Measurements from ENCODE around the gene TMEM63C.
"Not testable (repeated sequence)": the region's sequence is repeated elsewhere in the genome, so short reads cannot be mapped to it uniquely, and the experiment has no call there.

Gene TMEM63C

DNA sequence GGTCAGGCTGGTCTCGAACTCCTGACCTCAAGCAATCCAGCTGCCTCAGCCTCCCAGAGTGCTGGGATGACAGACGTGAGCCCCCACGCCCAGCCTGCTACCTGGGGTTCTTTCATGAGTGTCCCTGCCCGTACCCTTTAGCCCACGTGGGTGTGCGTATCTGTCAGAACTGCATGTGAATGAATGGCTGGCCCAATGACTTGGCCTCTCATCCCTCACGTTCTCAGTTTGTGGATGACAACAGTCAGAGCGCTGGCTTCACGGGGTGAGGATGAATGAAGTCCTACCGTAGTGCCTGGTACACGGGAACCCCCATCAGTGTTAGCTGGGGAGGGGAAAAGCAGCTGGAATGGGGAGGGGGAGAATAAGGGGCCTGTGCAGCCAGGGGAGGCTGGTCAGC is 23.9 kb upstream of the TMEM63C start:
- no peak for DNase-seq (ENCODE audit: low spot score)

DNA sequence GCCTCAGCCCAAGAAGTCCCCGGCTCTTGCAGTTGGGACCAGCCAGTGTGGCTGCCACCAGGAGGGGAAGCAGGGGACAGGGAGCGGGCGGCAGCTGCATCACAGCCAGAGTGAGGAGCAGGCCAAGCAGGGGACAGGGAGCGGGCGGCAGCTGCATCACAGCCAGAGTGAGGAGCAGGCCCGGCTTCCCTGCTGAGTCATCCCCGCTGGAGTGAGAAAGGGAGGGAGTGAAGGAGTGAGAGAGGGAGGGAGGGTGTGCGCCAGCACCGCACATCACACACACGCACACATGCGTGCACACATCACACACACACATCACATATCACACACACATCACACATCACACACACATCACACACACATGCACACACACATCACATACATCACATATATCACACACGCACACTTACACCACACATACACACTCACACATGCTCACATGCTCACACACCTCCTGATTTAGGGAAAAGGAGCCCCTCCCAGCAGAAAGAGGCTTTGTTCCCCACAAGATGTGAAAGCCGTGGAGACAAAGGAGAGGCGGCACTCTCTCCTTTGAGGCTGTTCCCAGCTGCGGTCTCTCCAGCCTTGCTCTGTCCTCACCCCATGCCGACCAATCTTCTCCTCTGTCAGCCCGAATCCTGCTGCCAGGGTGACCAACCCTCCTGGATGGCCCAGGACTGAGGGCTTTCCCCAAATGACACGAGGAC is 23.3 kb upstream of the TMEM63C start:
- DNase-seq (ENCODE audit: low spot score) = no peak

DNA sequence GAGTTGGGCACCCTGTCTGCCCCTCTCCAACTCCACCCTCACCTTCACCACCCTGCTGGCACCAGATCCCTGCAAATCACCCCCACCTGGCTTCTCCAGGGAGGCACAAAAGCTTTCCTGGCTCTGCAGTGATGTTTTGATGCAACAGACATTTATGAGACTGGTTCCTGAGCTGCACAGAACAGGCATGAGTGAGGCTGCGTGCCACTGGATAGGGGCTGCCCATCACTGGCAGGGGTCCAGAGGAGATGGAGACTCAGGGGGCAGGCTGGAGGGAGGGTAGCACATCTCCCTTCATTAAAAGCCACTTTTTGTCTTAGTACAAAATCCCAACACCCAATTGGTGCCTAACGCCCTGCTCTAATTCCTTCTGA is 22.7 kb upstream of the TMEM63C start:
- DNase-seq (ENCODE audit: low spot score) = no peak

DNA sequence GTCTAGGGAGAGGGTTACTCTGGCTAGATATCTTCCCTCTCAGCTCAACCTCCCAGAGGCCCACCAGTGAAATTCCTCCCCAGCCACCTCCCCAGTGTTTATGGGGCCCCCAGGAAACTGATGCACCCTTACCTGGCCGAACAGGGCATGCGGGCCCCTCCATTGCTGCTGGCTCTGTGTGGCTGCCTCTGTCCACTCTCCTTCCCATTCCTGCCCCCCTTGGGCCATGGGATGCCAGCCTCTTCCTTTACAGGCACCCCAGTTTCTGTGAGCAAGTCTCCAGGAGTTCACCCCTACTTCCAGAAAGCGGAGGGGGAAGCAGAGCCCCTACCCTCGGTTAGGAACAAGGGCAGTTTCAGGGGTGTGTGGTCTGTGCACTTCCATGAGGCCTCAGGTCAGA is 20.6 kb upstream of the TMEM63C start:
- no peak for DNase-seq (ENCODE audit: low spot score)

DNA sequence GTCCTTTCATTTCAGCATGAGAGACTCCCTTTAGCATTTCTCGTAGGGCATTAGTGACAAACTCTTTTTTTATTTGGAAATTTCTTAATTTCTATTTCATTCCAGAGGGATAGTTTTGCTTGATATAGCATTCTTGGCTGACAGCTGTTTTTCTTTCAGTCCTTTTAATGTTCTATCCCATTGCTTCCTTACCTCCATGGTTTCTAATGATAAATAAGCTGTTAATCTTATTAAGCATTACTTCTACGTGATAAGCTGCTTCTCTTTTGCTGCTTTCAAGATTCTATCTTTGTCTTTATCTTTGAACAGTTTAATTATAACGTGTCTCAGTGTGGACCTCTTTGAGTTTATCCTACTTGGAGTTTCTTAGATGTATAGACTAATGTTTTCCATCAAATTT is 11.6 kb upstream of the TMEM63C start:
- DNase-seq (ENCODE audit: low spot score) = no peak

DNA sequence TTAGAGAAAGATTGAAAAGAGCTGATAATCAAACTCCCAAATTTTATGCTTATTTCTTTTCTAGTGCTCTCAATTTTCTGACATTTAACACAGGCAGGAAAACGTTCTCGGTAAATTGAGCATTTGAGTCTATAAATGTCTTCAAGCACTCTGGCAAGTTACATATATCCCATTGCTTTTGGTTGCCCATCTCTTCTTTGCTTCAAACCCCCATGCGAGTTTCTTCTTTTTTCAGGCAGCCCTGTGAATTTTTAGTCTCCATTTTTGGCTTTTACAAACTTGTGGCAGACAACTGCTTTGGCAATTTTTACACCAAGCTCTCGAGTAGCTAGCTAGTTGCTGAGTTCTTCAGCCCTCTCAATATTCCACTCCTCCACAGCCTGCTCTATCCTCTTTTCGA is 8.7 kb upstream of the TMEM63C start:
- DNase-seq (ENCODE audit: low spot score) = no peak

DNA sequence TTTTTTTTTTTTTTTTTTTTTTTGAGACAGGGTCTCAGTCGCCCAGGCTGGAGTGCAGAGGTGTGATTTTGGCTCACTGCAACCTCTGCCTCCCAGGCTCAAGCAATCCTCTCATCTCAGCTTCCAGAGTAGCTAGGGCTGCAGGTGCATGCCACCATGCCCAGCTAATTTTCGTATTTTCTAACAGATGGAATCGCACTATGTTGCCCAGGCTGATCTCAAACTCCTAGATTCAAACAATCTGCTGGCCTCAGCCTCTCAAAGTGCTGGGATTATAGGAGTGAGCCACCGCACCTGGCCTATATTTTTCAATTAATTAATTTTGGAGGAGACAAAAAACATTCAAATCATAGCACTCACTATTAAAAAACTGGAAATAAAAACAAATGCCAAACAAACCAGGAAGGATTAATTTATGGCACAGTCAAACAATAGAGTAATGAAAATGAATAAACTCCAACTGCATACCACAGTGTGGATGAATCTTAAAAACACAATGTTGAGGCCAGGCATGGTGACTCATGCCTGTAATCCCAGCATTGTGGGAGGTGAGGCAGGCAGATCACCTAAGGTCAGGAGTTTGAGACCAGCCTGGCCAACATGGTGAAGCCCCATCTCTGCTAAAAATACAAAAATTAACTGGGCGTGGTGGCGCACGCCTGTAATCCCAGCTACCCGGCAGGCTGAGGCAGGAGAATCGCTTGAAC is 7.5 kb upstream of the TMEM63C start:
- not testable (repeated sequence) for DNase-seq (ENCODE audit: low spot score)

DNA sequence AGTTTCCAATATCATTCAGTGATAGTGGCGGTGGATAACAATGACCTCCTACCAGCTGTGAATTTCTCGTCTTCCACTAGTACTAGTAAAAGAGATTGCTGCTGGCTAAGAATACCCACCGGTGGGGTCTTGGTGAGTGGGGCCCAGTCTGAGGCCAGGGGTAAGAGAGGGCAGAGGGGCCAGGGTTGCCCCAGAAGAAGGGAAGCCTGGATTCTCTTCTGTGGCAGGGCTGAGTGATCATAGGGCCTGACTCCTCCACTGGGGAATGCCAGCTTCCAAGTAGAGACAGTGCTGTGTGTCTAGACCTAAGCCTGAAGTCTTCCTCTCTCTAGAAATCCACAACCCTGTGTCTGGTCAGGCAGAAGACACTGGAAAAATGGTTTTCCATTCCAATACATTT is 5.8 kb upstream of the TMEM63C start:
- no peak for DNase-seq (ENCODE audit: low spot score)

DNA sequence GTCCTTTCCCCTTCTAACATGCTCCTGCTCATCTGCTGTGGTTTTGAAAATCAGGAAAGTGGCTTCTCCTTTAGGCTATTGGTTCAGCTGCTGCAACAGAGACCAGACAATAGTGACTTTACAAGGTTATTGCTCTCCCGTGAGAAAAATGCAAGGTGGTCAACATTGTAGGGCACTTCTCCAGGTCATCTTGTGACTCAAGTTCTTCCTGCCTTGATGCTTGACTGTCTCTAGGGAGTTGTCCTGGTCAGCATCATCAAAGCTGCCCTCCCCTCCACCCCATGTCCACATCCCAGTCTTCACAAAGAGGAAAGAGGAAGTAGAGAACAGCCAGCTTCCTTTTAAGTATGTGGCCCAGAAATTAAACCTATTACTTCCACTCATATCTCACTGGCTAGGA is 3.9 kb upstream of the TMEM63C start:
- DNase-seq (ENCODE audit: low spot score) = no peak

DNA sequence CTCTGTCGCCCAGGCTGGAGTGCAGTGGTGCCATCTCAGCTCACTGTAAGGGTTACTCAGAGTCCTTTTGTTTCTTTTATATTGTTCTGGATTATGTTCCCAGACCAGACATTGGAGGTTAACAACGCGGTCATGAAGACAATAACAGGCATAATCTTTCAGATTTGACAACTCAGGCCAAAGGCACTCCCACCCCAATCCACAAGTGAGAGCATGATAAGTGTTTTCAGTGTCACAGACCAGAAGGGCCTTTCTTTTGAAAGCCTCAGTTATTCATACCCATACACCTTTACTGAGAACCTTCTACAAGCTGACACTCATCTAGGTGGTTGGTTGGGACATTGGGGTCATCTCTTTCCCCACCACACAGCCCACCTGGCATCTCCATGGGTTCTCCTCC is 2.9 kb upstream of the TMEM63C start:
- DNase-seq (ENCODE audit: low spot score) = no peak

DNA sequence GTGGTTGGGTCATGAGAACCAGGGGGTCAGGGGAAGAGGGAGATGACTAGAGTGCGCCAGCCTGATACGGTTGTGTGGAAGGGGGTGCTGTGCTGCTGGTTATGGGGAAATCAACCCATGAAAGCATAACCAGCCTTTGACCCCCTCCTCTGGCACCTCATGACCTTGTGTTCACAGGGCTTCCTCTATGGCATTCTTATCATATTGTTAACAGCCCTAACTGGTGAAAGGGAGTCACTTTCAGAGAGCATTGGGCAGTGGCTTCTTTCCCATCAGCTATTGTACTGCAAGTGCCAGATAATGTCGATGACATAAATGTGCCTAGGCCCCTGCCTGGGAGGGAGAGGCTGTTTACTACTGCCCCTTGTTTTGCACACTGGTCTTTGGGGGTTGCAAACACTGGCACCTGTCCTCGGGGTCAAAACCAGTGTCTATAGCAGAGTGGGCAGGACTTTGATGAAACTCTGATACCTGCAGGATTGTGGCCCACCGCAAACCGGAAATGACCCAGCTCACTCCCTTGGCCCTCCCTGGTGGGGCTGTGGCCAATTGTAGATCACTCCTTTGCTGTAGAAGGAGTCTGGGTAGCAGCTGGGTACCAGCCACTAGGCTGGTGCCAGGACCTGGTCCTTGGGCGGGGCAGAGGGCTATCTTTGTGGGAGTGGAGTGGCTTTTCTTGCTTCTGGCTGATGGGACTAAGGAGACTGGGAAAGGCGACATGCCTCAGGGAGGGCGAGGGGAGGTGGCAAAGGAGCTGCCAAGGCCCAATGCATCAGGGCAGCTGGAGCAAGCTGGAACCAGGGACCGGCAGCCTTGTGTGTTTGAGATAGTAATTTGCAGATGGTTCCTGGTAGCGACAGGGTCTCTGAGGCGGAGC is 634 bp upstream of the TMEM63C start:
- no peak for DNase-seq (ENCODE audit: low spot score)

DNA sequence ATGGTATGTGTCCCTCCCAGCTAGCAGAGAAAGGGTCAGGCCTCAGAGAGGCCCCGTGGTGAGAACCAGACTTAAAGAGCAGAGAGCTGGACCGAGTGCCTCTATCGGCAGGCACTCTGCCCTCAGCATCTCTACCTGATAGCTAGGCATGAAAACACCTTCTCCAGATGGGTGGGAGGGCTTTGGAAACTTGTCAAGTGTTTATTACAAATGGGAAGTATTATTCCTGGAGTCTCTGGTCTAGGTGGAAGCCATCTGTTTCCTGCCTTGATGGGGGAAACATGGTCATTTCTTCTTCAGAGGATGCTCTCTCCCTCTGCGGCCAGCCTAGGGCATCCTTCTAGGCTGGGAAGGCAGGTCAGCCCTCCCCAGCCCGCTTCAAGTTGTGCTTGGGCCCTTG is 2.3 kb downstream of the TMEM63C start:
- no peak for DNase-seq (ENCODE audit: low spot score)

DNA sequence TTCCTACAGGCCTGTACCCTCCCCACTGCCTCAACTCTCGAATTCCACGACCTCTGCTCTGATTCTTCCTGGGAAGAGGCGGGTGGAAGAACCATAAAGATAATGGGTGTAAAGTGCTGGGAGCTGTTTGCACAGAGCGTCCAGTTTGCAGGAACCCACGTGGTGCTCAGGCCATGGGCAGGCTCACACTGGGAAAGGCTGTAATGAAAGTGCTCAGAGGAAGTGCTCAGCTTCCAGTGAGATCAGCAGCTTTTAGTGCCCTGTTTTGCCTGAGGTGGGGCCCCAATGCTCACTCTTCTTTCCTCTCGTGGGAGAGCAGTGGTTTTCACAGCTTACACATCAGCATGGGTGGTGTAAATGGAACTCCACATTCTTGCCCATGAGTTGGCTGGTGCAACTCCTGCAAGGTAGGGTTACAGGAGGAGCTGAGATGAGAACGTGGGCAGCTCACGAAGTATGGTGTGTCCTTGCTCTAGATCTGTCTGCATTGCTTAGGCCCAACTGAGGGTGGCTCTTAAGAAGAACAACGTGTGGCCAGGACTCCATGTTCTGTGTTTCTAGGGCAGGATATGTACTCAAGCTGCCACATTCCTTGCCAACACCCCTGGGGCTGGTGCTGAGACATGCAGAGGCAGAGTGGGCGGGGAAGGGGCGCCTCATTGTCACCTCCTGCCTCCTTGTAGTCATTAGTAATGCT is 2.9 kb downstream of the TMEM63C start:
- no peak for DNase-seq (ENCODE audit: low spot score)

DNA sequence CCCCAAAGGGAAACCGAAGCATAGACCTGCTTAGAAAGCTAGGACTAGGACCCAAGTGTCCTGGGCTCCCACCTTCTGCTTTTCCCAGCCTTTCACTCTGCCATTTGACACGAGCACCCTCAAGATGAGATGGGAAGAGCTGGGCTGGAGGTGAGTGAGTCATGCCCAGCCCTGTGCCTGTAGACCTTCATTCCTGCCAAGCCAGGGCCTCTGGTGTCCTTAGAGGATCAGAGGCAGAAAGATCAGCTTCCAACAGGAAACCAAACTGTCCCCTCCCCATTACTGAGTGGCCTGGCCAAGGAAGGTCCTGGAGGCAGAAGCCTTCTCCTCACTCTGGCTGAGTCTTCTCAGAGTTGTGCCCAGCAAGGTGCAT is 3.5 kb downstream of the TMEM63C start:
- no peak for DNase-seq (ENCODE audit: low spot score)

DNA sequence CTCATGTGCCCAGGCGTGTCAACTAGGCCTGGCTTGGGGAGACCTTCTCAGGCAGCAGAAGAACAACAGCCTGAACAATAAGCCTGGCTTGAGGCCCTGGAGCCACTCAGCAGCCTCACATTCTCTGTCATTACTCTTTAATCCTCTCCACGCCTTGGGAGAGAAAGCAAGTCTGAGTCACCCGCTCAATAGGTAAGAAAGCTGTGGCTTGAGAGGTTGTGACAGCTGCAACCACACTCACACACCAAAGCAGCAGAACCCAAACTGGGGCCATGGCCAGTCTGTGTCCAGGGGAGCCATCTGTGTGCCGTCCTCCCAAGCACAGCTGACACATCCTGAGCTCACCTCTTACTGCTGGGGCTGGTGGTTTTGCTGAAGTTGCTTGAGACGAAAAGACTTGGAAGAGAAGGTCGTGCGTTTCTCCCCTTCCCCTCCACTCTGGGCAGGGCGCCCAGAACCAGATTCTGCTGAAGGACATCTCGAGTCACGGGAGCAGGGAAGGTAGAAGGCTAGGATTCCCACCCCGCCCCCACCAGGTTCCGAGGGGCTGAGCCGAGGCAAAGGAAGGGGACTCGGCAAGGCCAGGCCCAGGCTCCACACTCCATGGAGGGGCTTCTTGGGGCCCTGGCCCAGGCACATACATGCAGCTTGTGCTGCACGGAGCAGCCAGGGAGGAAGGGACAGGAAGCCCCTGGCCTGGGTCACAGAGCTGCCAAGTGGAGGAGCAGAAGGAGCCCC is 5.5 kb downstream of the TMEM63C start:
- no peak for DNase-seq (ENCODE audit: low spot score)

DNA sequence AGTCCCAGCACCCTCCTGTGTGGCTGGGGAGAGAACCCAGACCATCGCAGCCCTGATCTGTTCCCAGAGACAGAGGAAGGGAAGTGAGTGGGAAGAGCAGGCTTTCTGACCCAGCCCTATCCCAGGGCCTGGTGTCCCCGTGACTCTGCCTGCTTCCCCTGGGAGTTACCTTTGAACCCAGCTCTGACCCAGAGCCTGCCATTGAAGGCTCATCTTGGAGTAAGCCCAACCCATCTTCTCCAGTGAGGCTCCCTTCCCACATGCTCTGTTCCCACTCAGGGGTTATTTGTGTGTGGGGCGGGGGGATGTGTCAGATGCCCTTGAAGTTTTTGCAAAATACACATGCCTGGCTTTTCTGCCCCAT is 6.0 kb downstream of the TMEM63C start:
- DNase-seq (ENCODE audit: low spot score) = no peak

DNA sequence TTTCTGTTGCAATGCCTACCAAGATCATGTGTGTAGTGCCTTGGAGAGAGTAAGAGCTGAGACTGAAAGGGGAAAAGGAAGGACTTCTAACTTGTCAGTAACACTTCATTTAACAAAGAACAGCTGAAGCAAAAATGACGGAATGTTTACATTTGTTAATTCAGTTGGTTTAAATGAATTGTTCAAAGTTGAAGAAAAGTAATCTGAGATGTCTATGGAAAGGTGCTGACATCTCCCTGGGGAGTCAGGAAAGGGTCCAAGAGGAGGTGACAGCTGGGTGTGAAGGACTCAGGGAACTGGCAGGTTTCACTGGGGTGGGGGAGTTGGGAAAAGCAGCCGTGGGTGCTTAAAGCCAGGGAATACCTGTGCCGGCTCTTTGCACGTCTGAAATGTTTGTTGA is 7.9 kb downstream of the TMEM63C start:
- DNase-seq (ENCODE audit: low spot score) = no peak

DNA sequence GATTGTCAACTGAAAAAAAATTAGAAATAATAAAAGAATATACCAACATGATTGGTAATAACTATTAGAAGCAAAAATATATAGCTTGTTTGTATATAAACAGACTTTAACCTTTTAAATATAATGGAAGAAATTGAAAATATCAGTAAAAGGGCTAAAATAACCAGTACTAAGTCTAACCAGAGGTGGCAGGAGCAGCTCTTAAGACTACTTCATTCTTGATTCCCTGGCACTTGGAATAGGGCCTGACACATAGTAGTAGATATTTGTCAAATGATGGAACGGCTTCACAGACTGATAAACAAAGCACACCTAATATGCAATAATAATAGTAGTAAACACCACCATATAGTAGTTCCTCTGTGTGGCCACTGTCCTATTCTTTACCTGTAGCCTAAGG is 9.4 kb downstream of the TMEM63C start:
- no peak for DNase-seq (ENCODE audit: low spot score)

DNA sequence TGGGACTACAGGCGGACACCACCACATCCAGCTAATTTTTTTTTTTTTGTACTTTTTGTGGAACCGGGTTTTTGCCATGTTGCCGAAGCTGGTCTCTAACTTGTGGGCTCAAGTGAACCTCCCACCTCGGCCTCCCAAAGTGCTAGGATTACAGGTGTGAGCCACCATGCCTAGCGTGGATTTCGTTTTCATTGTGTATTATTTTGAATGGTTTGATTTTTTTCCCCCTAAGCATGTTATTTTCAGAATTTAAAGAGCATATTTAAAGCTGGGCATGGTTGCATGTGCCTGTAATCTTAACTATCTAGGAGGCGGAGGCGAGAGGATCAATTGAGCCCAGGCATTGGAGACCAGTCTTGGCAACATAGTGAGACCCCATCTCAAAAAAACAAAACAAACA is 13.1 kb downstream of the TMEM63C start:
- DNase-seq (ENCODE audit: low spot score) = no peak

DNA sequence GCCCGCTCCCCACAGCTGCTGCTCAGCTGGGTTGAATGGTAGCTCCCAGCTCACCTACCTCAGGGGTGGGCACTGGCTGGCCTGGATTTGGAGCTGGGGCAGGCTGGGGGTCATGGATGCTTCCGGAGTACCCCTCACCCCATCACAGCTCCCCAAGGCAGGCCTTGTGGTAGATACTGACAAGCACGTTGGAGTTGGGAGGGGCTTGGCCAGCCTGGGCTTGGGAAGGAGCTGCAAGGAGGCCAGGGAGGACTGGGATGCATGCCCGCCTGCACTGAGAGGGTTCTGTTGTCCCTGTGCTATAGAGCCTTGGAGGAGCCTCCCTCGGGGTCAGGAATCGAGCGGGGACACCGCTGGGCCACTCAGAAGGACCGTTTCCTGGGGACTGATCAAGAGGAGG is 14.2 kb downstream of the TMEM63C start:
- no peak for DNase-seq (ENCODE audit: low spot score)

DNA sequence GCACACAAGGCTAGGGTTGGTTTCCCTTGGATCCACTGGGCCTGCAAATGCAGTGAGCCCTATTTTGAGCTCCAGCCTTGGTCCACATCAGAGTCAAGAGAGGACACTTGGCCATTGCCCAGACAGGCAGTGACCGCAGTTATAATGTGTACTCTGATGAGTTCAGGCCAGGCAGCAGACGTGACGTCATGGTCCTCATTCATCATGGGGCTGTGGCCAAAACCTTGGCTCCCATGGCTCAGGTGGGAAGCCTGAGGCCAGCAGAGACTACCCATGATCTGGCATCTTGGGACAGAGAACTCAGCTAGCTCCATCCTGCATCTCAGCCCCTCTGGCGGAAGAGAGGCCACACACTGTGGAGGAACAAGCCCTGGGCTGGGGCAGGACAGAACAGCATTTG is 16.4 kb downstream of the TMEM63C start:
- DNase-seq (ENCODE audit: low spot score) = no peak

DNA sequence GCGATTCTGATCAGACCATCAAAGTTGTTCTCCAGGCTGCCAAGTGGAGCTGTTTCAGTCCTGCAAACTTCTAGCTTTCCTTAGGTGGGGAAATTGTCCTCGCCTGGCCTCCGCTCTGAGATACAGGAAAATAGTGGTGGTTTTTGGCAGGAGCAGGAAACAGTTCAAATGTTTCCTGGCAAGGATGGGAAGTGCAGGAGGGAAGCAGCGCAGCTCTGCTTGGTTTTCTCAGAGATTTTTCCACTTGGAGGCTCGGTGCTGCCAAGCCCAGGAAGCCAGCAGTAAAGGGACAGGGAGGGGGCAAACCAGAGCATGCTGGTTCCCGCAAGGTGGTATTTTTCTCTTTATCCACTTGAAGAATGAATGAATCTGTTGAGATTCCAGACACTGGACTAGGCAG is 17.0 kb downstream of the TMEM63C start:
- DNase-seq (ENCODE audit: low spot score) = no peak
